ENCODE data around the gene FLACC1.

FLACC1 gene

GRCh38 chr2:201275990-201276389 is 81.2 kb downstream of the FLACC1 start:
- no peak for DNase-seq (ENCODE audit: low spot score)

GRCh38 chr2:201275069-201275468 is 82.1 kb downstream of the FLACC1 start:
- no peak for DNase-seq (ENCODE audit: low spot score)

GRCh38 chr2:201273330-201273983 is 83.7 kb downstream of the FLACC1 start:
- DNase-seq (ENCODE audit: low spot score), result no peak

GRCh38 chr2:201271917-201272316 is 85.2 kb downstream of the FLACC1 start:
- DNase-seq (ENCODE audit: low spot score), result no peak

GRCh38 chr2:201270293-201271001 is 86.7 kb downstream of the FLACC1 start:
- no peak for DNase-seq (ENCODE audit: low spot score)

GRCh38 chr2:201269764-201270163 is 87.4 kb downstream of the FLACC1 start:
- no peak for DNase-seq (ENCODE audit: low spot score)

GRCh38 chr2:201267278-201268030 is 89.7 kb downstream of the FLACC1 start:
- no peak for DNase-seq (ENCODE audit: low spot score)

- DNase-seq (ENCODE audit: low spot score), result no peak
Measured at GRCh38 chr2:201266629-201267028, 90.5 kb downstream of the FLACC1 start.

GRCh38 chr2:201264472-201265173 is 92.5 kb downstream of the FLACC1 start:
- DNase-seq (ENCODE audit: low spot score), result no peak

- DNase-seq (ENCODE audit: low spot score), result no peak
Measured at GRCh38 chr2:201263779-201264178, 93.4 kb downstream of the FLACC1 start.

- DNase-seq (ENCODE audit: low spot score), result peak; percentile 9
Measured at GRCh38 chr2:201262718-201263117, 94.4 kb downstream of the FLACC1 start.

- no peak for DNase-seq (ENCODE audit: low spot score)
Measured at GRCh38 chr2:201261906-201262305, 95.2 kb downstream of the FLACC1 start.

GRCh38 chr2:201261471-201261870 is 95.7 kb downstream of the FLACC1 start:
- no peak for DNase-seq (ENCODE audit: low spot score)

- peak; percentile 58 for DNase-seq (ENCODE audit: low spot score)
Measured at GRCh38 chr2:201260302-201260800, 96.8 kb downstream of the FLACC1 start, which contains the start of gene CASP8. TSS of gene CASP8 (plus strand) at chr2:201260536. CDS start at chr2:201266487, 5,951 bp downstream.

GRCh38 chr2:201258666-201259615 is 98.2 kb downstream of the FLACC1 start:
- peak; percentile 23 for DNase-seq (ENCODE audit: low spot score)

- DNase-seq (ENCODE audit: low spot score), result peak; percentile 92
Measured at GRCh38 chr2:201257956-201258665, 99.0 kb downstream of the FLACC1 start.

- no peak for DNase-seq (ENCODE audit: low spot score)
Measured at GRCh38 chr2:201257381-201257955, 99.7 kb downstream of the FLACC1 start.

- peak; percentile 21 for DNase-seq (ENCODE audit: low spot score)
Measured at GRCh38 chr2:201256082-201256481, 101.1 kb downstream of the FLACC1 start.

GRCh38 chr2:201255408-201256033 is 101.6 kb downstream of the FLACC1 start:
- peak; percentile 15 for DNase-seq (ENCODE audit: low spot score)

Measured in RKO (cell line).